T-helper 17 cell (primary cell): Measurements from ENCODE around the gene CHAC1. TPM values are rescaled to one million over a fixed set of nuclear protein-coding genes. Genes with fewer than 3 reads are reported as not detected.
"Not testable (repeated sequence)": the region's sequence is repeated elsewhere in the genome, so short reads cannot be mapped to it uniquely, and the experiment has no call there.

Experiments
- ATAC-seq: fragments of 150-1000 bp; cut with Tn5 transposase; 2 replicates; pipeline ENCODE4 v1.10.0; 2021; ENCODE audit warnings: mild to moderate bottlenecking, moderate library complexity
- DNase-seq, 3 donors: peaks; one replicate each; pipeline versions ENCODE4 v3.0.0 to v3.0.0-alpha.2; 2020 to 2021
- H3K9me3 ChIP-seq: one replicate; pipeline ENCODE4 v1.7.0; 2013; ENCODE audit warnings: low read length, mild to moderate bottlenecking; ENCODE audit not compliant: control insufficient read depth, poor library complexity, severe bottlenecking
- H3K27ac Mint-ChIP-seq: one replicate; pipeline ENCODE4 v1.8.0; 2022; ENCODE audit warnings: mild to moderate bottlenecking, moderate library complexity, mixed read lengths
- H3K27me3 Mint-ChIP-seq: one replicate; pipeline ENCODE4 v1.8.0; 2022; ENCODE audit warnings: mixed read lengths
- H3K36me3 Mint-ChIP-seq: one replicate; pipeline ENCODE4 v1.8.0; 2022; ENCODE audit warnings: low read depth, mixed read lengths
- H3K4me1 Mint-ChIP-seq: one replicate; pipeline ENCODE4 v1.8.0; 2022; ENCODE audit warnings: mild to moderate bottlenecking, mixed read lengths
- H3K4me3 Mint-ChIP-seq: one replicate; pipeline ENCODE4 v1.8.0; 2022; ENCODE audit warnings: mild to moderate bottlenecking, moderate library complexity, mixed read lengths
- total RNA-seq, 4 donors: library from RNA in 2 of 4; stranded (reverse) in 2 of 4; gene quantifications; one replicate each; pipeline ENCODE4 v1.2.3 and lab custom pipeline; 2022 to 2026

The CHAC1 gene
- total RNA-seq, 2 donors from 2014 or later, result 0.35 to 0.70 TPM

DNA sequence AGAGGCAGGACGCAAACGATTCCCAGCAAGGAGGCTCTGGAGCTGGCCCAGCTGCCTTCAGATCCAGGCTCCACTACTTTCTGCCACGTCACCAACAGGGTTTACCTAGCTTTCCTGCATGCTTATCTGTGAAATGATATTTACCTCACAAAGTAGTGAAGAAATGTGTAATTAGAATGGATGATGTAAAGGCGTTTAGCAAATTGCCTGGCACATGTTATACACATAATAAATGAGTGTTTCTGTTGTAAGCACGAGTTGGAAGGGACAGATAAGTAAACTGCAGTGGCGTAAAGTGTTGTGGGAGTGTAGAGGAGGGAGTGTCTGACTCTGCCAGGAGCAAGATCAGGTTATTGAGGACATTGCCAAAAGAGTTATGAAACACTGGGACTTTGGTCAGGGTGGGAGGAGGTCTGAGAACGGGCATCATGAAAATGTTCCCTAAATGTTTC, 3.5 kb upstream of the CHAC1 start:
- H3K9me3 ChIP-seq, result no peaks in the 10 kb centered on the region
- DNase-seq, result no peak
- H3K27ac Mint-ChIP-seq, result no peak overlapping the region
- no peak overlapping the region for H3K4me3 Mint-ChIP-seq
- H3K27me3 Mint-ChIP-seq, result peaks cover 15% of the 10 kb centered on the region
- peaks cover 16% of the 10 kb centered on the region for H3K4me1 Mint-ChIP-seq
- no peak for ATAC-seq
- no peaks in the 10 kb centered on the region for H3K36me3 Mint-ChIP-seq

DNA sequence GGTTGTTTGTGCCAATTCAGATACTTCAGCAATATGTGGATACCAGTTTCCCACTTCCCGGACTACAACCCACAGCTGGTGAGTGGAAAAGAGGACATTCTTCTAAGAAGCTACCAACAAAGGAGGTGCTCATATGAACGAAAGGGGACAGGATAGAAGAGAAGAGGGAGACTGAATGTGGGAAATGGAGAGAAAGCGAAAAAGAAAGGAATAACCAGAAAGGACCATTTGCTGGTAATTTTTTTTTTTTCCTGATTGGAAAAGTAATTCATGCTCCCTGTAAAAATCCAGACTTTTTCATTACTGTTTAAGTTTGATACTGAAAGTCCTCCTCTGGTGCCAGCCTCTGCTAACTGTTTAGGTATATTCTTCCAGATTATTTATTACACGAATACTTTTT, 1.5 kb upstream of the CHAC1 start:
- Mint-ChIP-seq H3K4me3 (peak overlapping the region; percentile 49), H3K27ac (no peak overlapping the region), H3K36me3 (no peaks in the 10 kb centered on the region), H3K4me1 (peaks cover 21% of the 10 kb centered on the region), H3K27me3 (peaks cover 19% of the 10 kb centered on the region)
- no peaks in the 10 kb centered on the region for H3K9me3 ChIP-seq
- no peak for DNase-seq
- ATAC-seq, result no peak

DNA sequence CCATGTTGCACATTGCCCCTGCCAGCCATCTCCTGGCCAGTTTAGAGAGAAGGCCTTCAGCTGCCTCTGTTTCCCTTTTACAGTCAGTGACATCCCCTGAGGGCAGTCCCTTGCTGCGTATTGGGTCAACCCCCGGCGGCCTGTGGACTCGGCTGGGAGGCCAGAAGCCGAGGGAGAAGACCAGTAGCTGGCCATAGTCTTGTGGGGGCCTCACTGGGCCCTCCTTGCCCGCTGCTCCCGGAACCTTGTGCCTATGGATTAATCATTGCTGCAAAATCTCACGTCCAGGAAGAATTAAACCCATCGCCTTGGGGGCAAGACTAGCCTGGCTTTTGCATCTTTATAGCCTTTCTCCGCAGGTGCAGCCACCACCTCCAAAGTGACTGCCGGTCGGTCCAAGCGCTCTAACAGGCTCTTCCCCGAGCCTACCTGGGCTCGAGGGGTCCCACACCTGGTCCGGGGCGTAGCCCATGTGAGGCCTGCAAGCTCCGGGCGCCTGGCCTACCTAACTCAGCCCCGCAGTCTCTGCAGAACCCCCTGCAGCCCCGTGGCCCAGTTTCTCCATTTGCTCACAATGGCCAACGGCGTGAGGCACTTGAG, 870 bp upstream of the CHAC1 start:
- no peak overlapping the region for H3K27ac Mint-ChIP-seq
- H3K4me3 Mint-ChIP-seq, result peak overlapping the region; percentile 92
- H3K36me3 Mint-ChIP-seq, result no peaks in the 10 kb centered on the region
- H3K9me3 ChIP-seq, result no peaks in the 10 kb centered on the region
- DNase-seq, result no peak
- no peak for ATAC-seq
- peaks cover 19% of the 10 kb centered on the region for H3K27me3 Mint-ChIP-seq
- H3K4me1 Mint-ChIP-seq, result peaks cover 21% of the 10 kb centered on the region

DNA sequence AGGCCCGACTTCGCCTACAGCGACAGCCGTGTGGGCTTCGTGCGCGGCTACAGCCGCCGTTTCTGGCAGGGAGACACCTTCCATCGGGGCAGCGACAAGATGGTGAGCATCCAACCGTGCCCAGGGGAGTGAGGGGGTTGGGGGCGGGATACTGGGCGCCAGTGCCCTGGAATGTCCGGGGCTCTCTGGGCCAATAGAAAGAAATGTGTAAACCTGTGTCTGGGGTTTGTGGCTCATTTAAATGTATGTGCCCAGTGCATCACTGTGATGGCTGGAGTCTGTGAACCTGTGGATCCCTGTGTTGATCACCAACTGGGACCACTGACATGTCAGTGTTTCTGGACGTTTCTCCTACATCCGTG, 423 bp downstream of the CHAC1 start:
- H3K4me3 Mint-ChIP-seq, result peak overlapping the region; percentile 92
- H3K27me3 Mint-ChIP-seq, result peaks cover 25% of the 10 kb centered on the region
- H3K27ac Mint-ChIP-seq, result peak overlapping the region; percentile 45
- no peaks in the 10 kb centered on the region for H3K36me3 Mint-ChIP-seq
- H3K9me3 ChIP-seq, result no peaks in the 10 kb centered on the region
- ATAC-seq, result no peak
- peaks cover 28% of the 10 kb centered on the region for H3K4me1 Mint-ChIP-seq
- no peak for DNase-seq

DNA sequence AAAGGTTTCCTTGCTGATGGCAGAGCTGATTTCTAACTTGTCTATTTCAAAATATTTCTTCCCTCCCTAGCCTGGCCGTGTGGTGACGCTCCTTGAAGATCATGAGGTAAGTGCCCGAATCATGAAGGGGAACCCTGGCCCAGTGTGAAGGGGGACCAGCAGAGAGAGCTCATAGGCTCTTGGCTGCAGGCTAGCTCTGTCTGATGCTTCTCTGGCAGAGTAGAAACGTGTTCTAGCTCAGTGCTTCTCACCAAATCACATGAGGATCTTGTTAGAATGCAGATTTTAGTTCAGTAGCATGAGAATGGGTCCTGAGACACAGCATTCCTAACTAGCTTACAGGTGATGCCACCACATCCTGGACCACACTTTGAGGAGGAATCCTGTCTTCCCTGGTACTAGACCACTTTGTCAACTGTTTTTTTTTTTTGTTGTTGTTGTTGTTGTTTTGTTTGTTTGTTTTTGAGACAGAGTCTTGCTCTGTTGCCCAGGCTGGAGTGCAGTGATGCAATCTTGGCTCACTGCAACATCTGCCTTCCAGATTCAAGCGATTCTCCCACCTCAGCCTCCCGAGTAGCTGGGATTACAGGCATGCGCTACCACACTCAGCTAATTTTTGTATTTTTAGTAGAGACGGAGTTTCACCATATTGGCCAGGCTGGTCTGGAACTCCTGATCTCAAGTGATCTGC, 1.0 kb downstream of the CHAC1 start:
- DNase-seq, ATAC-seq, H3K9me3 ChIP-seq, H3K36me3 Mint-ChIP-seq: not testable (repeated sequence)
- H3K4me1 Mint-ChIP-seq, result peaks cover 30% of the 10 kb centered on the region
- H3K27me3 Mint-ChIP-seq, result peaks cover 23% of the 10 kb centered on the region
- H3K27ac Mint-ChIP-seq, result peak overlapping the region; percentile 45
- peak overlapping the region; percentile 92 for H3K4me3 Mint-ChIP-seq

DNA sequence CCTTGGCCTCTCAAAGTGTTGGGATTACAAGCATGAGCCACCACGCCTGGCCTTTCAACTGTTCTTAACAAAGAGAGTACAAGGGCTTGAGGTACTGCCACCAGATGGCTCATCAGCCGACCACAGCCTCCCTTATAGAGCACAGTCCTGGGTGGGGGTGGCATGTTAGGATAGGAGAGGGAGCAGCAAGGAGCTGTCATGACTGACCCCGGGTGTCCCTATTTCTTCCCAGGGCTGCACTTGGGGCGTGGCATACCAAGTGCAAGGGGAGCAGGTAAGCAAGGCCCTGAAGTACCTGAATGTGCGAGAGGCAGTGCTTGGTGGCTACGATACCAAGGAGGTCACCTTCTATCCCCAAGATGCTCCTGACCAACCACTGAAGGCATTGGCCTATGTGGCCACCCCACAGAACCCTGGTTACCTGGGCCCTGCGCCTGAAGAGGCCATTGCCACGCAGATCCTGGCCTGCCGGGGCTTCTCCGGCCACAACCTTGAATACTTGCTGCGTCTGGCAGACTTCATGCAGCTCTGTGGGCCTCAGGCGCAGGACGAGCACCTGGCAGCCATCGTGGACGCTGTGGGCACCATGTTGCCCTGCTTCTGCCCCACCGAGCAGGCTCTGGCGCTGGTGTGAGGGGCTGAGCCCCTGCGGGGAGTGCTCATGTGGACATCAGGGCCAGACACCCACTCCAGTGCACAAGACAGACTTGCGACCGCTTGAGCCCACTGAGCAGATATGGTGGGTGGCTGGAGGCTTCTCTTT, 2.1 kb downstream of the CHAC1 start:
- H3K27me3 Mint-ChIP-seq, result peaks cover 17% of the 10 kb centered on the region
- no peaks in the 10 kb centered on the region for H3K9me3 ChIP-seq
- H3K4me3 Mint-ChIP-seq, result no peak overlapping the region
- ATAC-seq (no peak), DNase-seq (no peak)
- H3K27ac Mint-ChIP-seq, result peak overlapping the region; percentile 34
- H3K36me3 Mint-ChIP-seq, result no peaks in the 10 kb centered on the region
- peaks cover 28% of the 10 kb centered on the region for H3K4me1 Mint-ChIP-seq

DNA sequence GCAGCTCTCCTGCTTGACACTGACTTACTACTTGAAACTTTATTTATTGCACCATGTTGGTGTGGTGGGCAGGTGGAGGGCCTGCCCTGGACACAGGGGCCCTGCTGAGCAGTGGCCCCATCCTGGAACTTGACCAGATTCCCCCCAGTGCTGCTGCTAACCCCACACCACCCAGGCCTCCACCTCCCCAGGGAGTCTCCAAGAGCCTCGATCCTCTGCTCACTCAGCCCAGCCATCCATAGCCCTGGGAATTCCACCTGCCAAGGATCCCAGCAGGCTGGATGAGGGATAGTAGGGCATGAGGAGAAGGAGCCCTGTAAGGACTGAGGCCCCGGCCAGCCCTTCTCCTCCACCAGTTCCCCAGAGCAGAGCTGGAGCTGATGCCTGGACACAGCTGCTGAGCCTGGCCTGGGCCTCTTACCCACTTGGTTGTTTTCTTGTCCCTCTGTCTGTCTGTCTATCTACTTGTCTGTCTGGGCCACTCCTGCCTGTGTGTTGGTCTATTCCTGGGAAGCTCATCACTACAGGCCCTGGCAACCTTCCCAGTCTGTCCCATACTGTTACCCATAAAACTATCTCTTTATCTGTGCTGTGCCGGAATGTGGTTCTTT, 2.8 kb downstream of the CHAC1 start:
- H3K9me3 ChIP-seq, result no peaks in the 10 kb centered on the region
- DNase-seq (no peak), ATAC-seq (no peak)
- no peak overlapping the region for H3K27ac Mint-ChIP-seq
- no peaks in the 10 kb centered on the region for H3K36me3 Mint-ChIP-seq
- peaks cover 17% of the 10 kb centered on the region for H3K27me3 Mint-ChIP-seq
- H3K4me1 Mint-ChIP-seq, result peaks cover 28% of the 10 kb centered on the region
- peak overlapping the region; percentile 21 for H3K4me3 Mint-ChIP-seq

DNA sequence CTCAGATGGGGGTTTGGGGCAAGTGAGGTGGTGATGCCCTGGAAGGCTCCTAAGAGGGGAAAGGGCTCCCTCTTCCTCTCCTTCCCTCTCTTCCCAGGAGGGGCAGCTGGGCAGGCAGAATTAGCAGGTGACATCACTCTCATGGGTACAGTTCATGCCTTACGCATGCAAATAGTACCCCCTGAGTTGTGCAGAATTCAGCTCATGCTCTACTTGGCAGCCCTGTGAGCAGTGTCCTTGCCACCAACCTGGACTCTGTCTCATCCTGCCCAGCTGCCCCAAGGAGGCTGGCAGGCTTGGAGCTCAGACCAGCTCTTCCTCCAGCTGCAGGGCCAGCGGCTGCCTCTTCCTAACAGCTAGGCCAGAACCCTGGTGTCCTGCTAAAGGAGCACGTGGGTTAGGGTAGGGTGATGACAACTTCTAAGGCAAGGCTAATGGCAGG, 3.3 kb downstream of the CHAC1 start:
- Mint-ChIP-seq H3K27ac (no peak overlapping the region), H3K4me1 (peaks cover 28% of the 10 kb centered on the region), H3K36me3 (no peaks in the 10 kb centered on the region), H3K27me3 (peaks cover 17% of the 10 kb centered on the region), H3K4me3 (no peak overlapping the region)
- DNase-seq (no peak), ATAC-seq (no peak)
- H3K9me3 ChIP-seq, result no peaks in the 10 kb centered on the region

DNA sequence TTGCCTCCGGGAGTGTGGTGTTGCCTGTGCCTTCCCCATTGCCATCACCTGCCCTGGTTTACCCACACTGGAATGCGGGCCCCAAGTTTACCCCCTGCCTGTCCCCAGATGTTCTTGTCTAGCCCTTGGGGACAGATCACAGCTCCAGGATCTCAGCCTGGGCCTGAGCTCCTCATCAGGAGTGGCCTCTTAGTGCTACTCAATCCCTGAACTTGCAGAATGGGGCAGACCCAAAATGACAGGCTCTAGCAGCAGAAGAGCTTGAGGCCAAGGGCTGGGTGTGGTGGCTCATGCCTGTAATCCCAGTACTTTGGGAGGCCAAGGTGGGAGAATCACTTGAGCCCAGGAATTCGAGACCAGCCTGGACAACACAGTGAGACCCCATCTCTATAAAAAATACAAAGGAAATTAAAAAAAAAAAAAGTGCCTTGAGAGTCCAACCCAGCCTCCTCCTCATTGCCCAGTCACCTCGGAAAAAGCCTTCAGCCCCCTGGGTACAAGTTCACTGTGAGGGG, 3.8 kb downstream of the CHAC1 start:
- H3K9me3 ChIP-seq, result no peaks in the 10 kb centered on the region
- peaks cover 17% of the 10 kb centered on the region for H3K27me3 Mint-ChIP-seq
- no peak overlapping the region for H3K27ac Mint-ChIP-seq
- no peak overlapping the region for H3K4me3 Mint-ChIP-seq
- peaks cover 28% of the 10 kb centered on the region for H3K4me1 Mint-ChIP-seq
- DNase-seq (no peak), ATAC-seq (no peak)
- no peaks in the 10 kb centered on the region for H3K36me3 Mint-ChIP-seq

DNA sequence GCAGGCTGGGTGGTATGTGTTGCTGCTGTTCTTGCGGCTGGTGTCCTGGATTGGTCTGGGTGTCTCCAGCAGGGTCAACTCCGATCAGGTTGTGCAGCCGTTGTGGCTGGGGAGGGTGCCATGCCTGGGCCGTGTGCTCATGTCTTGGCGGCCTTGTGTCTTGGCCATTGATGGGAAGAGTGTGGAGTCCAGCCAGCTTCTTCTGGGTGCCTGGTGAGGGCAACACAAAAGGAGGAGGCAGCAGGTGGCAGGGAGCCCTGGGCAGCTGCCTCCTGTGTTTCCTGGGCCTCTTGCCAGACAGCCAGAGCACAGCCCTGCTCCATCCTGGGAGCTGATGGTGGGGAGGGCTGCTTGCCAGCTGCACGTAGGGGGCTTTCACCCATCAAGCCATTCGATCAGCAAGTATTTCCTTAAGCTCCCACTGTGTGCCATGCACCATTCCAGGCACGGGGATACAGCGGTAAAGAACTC, 4.3 kb downstream of the CHAC1 start:
- no peaks in the 10 kb centered on the region for H3K9me3 ChIP-seq
- H3K4me1 Mint-ChIP-seq, result peaks cover 26% of the 10 kb centered on the region
- no peak for DNase-seq
- peaks cover 17% of the 10 kb centered on the region for H3K27me3 Mint-ChIP-seq
- ATAC-seq, result no peak
- H3K27ac Mint-ChIP-seq, result no peak overlapping the region
- H3K4me3 Mint-ChIP-seq, result no peak overlapping the region
- H3K36me3 Mint-ChIP-seq, result no peaks in the 10 kb centered on the region

DNA sequence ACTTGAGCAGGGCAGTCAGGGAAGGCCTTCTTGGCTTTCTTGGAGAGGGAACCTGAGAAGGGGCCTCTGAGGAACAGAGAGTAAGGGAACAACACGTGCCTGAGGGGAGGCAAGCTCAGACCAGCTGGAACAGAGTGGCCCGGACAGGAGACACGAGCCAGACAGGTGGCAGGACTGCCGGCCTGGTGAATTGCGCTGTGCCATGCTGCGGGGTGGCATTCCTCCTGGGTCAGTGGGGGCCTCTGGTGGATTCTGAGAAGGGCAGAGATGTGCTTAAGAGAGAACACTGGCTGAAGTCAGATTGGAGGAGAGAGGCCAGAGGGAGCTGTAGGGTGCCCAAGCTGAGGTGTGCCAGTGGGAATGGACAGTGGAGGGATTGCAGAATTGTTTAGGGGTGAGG, 4.9 kb downstream of the CHAC1 start:
- DNase-seq, result no peak
- Mint-ChIP-seq H3K4me3 (no peak overlapping the region), H3K27me3 (peaks cover 17% of the 10 kb centered on the region), H3K27ac (no peak overlapping the region), H3K36me3 (peaks cover under 1% of the 10 kb centered on the region), H3K4me1 (peaks cover 25% of the 10 kb centered on the region)
- H3K9me3 ChIP-seq, result no peaks in the 10 kb centered on the region
- ATAC-seq, result no peak

DNA sequence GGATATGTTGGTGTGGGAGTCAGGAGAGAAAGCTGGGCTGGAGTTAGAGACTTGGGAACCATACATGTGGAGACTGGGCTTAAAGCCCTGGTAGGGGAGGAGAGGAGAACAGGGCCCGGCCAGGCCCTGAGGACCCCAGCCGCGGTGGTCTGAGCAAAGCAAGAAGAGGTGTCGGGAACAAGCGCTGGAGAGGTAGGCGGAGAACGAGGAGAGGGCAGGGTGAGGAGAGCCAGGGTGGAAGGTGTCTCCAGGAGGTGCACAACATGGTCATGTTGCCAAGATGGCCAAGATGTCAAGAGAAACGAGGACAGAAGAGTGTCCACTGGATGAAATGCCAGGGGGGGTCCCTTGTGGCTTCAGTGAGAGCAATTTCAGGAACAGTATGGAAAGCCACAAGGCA, 5.5 kb downstream of the CHAC1 start:
- DNase-seq (no peak), ATAC-seq (no peak)
- Mint-ChIP-seq H3K27me3 (peaks cover 17% of the 10 kb centered on the region), H3K4me3 (no peak overlapping the region), H3K4me1 (peaks cover 23% of the 10 kb centered on the region), H3K36me3 (peaks cover 2% of the 10 kb centered on the region), H3K27ac (no peak overlapping the region)
- H3K9me3 ChIP-seq, result no peaks in the 10 kb centered on the region
